Glomerular visceral epithelial cell (primary cell): ENCODE results near the gene IL12B.
"Not testable (repeated sequence)": the region's sequence is repeated elsewhere in the genome, so short reads cannot be mapped to it uniquely, and the experiment has no call there.

Experiments
- DNase-seq: peaks from one replicate; pipeline ENCODE4 v3.0.0-alpha.2; 2016; ENCODE audit errors: extremely low spot score

Gene IL12B

DNA sequence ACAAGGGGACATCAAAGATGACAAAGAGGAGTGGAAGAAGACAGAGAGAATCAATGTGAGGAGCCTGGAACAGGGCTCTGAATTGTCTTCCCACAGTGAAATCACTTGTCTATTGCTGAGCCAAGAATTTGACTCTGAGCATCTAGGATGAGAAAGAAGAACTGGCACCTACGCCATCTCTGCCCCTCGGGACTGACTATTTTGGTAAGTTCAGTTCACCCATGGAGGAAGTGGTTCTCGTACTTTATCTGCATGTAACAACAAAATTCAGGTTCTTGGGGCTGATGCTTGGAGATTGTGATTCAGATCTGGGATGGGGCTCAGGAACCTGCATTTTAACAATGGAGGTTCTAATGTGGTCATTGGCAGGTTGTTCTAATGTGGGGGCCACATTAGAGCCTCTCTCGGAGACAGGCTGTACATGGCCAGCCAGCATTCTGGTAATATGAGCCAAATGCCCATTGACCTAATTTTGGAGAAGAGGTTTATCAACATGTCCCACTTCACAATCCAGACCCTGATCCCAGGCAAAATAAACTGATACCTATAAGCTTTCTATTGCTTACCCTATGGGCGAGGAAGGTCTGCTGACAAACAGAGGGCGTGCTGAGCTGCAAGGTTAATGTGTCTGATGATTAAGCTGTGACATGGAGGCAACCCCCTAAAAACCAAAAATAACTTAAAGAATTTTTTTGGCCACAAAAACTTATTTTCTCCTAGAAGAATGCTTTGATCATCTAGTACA lies 2.7 kb upstream of the IL12B start:
- DNase-seq = no peak

DNA sequence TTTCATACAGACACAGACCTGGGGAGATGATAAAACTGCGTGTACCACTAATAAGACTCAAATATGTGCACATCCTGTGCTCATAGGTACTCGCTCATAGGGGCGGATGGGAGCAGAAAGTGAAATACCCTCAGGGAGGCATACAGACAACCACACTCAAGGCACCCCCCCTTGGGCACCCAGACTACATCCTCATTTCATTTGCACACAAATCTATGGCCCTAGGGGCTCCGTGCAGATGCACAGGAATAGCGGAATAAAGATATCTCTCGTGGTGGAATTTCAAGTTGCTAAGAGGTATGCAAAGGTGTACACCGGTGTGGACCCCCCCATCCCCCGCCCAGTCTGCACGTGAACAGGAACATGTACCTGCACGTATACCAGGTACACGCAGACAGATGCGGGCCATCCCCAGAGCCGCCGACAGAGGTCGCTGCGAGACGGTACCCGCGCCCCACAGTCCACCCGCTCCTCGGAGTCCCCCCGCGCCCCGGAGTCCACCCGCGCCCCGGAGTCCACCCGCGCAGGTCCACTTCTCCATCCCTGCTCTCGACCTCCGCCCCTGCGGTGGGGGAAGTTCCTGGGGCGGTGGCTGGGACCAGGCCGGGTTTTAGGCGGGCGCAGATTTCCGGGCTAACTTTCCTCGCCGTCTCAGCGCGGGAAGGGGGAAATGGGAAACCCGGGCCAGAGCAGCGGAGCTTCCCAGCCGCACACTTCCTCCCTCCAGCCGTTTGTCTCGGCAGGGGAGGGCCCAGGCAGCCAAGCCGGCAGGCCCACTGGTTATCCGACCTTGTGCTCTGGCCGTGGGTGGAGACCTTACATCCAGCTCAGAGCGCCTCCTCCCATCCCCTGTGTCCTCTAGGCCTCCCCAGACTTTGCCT lies 1.0 kb upstream of the IL12B start:
- peak; percentile 46 for DNase-seq

DNA sequence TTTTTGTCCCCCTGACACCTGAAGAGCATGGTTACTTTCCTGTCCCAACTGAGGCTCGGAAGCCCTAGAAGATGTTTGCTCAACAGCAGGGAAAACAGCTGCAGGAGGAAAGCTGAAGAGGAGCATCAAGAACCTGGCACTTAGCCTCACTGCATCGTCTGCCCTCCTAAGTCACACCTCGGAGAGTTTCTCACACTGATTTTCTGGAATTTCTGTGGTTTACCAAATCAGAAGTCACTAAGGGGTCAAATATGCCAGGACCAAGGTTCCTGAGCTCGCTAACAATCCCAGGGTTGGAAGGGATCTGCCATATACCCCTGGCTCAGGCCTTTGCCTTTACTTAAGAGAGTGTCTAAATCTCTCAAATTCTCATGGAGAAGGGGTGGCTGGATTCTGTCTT lies 5.3 kb downstream of the IL12B start:
- DNase-seq = peak; percentile 86

DNA sequence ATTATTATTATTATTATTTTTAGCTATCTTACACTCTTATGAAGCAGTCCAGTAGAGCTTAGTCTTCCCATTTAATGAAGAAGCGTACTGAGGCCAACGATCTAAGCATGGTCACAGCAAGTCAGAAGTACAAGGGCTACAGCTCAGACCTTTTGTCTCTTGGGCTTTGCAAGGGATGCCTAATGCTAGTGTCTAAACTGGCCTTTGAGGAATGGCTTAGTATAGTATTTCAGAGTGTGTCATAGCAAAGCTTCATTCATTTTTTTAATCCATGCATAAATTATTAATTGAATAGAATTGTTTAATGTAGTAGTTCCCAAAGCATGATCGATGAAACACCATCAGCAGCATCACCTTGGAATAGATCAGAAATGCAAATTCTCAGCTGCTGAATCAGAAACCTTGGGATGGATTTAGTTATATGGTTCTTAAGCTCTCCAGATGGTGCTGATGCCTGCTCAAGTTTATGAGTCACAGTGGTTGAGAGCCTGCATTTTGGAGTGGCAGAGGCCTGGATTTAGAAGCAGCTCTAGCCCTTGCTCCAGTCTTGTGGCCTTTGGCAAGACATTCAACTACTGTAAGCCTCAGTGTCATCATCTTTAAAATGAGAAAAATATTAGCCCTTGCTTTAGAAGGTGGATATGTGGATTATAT lies 6.1 kb downstream of the IL12B start:
- DNase-seq = peak; percentile 77

DNA sequence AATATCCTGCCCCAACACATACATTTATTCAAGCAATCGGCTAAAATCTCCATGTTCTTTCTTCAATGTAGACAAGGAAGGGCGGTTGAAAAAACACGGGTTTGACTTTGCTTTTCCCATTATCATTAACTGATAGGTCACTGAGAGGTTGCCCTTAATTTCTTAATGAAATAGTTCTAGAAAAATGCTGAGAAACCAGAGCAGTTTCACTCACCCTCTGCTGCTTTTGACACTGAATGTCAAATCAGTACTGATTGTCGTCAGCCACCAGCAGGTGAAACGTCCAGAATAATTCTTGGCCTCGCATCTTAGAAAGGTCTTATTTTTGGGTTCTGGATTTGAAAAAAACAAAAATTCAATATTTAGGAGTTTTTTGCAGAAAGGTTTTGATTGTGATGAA lies 8.1 kb downstream of the IL12B start:
- DNase-seq = no peak

DNA sequence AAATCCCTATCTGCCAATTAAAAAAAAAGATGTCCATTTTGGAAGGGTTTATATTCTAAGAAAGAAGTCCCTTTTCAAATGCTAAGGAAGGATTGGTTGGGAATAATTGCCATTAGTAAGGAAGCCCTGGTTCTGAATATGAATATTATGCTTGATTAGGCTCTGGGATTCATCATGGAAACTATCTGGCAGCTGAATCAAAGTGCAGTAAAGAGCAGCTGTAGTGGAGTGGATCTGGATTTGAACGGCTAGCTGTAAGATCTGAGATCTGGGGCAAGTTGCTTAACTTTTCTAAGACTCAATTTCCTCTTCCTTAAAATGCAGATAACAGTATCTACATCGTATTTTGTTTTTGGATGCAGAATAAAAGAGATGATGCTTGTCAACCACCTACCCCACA lies 10.5 kb downstream of the IL12B start:
- DNase-seq = no peak

DNA sequence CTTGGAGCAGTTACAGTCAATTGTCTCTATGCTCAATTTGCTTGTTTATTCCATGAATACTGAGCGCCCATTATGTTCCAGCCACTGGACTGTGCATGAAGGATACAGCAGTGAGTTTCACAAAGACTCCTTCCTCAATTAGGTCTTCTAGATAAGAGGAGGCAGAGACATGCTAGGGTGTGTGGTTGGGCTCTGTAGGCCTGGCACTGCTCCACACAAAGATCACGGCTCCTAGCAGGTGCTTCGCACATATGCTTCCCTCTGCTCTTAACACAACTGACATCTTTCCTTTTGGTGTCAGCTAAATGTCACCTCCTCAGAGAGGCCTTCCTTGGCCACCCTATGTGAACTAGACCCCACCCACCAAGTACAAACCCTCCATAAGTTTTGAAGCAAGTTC lies 10.9 kb downstream of the IL12B start:
- no peak for DNase-seq

DNA sequence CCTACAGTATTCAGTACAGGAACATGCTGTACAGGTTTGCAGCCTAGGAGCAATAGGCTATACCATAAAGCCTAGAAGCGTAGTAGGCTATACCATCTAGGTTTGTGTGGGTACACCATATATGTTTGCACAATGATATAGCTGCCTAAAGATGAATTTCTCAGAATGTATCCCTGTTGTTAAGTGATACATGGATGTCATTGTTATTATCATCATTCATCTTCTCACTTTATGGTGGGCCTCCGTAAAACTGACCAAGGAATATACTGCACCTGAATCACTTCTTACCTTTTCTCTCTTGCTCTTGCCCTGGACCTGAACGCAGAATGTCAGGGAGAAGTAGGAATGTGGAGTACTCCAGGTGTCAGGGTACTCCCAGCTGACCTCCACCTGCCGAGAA lies 11.8 kb downstream of the IL12B start:
- DNase-seq = no peak

DNA sequence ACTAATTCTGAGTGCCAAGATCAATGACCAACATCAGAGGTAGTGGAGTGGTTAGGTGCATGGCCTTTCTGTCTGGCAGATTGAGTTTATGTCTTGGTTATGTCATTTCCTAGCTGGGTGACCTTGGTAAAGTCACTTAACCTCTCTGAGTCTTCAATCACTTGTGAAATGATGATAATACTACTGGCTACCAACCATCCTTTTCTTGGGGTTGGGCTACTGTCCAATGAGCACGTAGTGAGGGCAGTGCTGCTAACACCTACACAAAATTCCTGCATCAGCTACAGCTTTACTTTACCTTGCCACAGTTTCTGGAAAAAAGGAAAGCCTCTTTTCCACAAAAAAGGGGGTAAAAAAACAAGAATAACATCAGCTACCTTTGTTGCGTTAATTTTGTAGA lies 12.4 kb downstream of the IL12B start:
- DNase-seq = no peak

DNA sequence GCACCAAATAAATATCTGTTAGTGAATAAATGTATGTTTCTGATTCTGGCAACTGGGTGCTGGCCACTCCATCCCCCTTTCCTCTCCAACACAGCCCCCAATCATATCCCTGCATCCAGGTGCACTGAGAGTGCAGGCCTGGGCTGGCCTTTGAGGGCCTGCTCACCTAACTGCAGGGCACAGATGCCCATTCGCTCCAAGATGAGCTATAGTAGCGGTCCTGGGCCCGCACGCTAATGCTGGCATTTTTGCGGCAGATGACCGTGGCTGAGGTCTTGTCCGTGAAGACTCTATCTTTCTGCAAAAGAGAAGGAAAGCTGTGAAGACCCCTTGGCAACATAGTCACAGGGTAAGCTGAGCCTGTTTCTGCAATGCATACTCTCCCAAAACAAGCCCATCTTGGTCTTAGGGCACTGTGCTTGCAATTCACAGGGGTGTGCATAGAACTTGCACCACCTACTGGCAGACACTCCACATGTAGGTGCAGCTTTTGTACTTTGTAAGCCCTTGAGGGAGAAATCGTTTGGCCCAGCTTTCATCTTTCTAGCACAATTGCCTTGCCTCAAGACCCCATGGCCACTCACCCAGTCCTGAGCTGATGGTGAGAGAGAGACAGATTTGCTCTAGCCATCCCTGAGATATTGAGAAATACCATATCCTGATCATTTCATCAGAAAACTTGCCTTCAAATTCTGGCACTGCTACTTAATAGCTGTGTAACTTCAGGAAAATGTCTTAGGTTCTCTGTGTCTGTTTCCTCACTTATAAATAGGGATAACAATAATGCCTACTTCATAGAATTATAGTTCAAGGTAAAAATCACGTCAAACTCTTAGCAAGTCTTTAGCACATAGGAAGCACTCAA lies 13.5 kb downstream of the IL12B start:
- DNase-seq = peak; percentile 41

DNA sequence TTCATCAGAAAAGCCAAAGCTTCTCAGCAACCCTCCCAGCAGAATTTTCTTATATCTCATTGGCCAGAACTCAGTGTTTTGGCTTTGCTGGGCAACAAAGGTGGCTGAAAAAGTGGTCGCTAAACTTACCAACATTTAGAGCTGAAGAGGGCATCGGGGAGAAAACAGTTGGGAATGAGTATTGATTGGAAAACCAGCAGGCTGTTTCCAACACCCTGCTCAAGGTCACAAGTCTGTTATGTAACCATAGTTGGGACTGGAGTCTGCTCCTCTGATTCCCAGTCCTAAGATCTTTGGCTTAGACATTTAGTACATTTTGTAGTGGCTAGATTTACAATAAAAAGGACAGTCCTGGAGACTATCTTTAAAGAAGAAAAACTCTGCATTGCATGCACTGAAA lies 17.1 kb downstream of the IL12B start:
- no peak for DNase-seq

DNA sequence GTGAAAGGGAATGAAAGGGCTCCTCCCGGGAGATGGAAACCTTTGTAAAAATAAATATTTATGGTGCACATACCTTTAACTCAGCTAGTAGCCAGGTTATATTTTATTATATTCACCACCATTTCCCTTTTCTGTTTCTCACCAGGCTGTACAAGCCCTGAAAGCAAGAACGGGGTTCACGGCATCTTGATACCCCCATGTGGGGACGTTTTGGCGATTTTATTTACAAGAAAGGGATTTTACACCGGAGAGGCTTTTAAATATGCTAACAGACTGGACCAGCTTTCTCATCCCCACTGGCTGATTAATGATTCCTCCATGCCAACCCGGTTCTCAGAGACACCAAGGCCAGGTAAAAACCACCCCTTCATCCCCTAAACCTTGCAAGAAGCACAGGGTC lies 19.2 kb downstream of the IL12B start:
- no peak for DNase-seq

DNA sequence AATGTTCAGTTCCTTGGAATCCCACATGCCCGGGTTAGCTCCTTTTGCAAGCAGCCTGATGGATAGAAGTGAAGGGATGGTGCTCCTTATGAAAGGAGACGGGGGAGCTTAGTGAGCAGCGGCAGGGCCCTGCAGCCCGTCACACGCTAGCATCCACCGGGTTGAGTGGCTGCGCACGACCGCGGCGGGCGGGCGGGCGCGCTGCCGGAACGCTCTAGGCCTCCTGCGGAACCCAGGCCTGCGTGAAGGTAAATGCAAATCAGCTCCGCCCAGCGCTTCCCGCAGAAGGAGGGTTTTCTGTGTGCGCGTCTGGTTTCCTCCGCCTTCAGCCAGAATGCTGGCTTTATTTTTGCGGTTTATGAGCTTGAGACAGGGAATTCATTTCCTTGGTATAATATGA lies 19.8 kb downstream of the IL12B start:
- DNase-seq = peak; percentile 30

DNA sequence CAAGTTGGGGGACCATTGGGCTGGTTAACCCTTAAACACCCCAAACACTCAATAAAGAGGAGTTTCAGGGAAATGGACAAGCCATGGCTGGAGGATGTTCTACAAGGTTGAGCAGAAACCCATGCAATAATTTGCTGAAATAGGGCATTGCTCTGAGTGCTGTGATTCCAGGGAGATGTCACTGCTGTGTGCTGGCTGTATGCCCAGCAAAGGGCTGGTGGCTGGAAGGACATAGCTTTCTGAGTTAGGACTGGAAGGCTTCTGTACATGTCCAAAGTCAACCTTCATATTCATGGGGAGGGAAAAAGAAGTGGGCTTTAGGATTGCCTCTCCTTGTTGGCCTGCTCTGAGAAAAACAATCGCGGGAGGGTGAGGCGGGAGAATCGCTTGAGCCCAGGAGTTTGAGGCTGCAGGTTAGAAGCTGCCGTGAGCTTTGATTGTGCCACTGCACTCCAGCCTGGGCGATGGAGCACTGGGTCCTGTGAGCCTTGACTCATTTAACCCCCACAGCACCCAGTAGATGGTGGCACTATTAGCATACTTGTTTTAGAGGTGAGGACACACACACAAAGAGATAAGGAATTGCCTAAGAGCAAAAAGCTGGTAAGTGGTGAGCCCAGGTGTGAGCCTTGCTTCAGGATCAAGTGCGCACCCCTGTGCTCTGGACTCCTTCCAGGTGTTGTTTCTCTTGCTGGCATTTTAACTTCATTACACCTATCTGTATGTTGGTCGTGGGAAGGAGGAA lies 20.4 kb downstream of the IL12B start:
- no peak for DNase-seq

DNA sequence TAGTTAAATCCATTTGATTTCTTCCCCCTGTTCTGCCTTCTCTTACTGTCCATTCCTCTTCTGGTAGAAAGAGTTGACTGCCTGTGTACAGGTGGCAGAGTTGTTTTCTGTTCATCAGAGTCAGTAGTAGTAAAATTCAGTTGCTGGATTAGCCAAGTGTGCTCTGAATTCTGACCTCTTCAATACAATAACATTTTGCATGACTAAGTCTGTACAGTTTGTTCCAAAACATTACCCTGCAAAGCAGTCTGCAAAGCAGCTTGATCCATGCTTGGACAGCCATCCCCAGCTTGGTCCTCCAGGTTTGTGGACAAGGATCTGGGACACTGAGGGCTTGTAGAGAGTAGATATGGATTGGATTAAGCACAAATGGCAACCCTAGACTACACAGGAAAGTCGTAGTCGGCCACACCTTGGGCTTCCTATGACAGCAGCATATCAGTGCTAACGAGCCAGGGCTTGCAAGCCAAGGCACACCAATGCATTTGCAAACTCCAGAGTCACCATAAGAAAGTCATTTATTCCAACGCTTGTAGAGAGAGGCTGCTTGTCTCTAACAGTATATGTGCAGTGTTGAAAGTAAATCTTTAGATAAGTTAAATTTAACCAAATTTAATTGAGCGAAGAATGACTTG lies 25.2 kb downstream of the IL12B start:
- DNase-seq = no peak

DNA sequence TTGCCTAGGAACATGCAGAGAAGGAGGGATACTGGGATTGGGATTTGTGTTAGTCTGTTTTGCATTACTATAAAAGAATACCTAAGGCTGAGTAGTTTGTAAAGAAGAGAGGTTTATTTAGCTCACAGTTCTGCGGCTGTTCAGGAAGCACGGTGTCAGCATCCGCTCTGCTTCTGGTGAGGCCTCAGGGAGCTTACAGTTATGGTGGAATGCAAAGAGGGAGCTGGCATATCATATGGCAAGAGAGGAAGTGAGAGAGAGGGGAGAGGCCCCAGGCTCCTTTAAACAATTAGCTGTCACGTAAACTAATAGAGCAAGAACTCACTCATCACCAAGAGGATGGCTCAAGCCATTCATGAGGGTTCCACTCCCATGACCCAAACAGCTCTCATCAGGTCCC lies 27.0 kb downstream of the IL12B start:
- DNase-seq = no peak

DNA sequence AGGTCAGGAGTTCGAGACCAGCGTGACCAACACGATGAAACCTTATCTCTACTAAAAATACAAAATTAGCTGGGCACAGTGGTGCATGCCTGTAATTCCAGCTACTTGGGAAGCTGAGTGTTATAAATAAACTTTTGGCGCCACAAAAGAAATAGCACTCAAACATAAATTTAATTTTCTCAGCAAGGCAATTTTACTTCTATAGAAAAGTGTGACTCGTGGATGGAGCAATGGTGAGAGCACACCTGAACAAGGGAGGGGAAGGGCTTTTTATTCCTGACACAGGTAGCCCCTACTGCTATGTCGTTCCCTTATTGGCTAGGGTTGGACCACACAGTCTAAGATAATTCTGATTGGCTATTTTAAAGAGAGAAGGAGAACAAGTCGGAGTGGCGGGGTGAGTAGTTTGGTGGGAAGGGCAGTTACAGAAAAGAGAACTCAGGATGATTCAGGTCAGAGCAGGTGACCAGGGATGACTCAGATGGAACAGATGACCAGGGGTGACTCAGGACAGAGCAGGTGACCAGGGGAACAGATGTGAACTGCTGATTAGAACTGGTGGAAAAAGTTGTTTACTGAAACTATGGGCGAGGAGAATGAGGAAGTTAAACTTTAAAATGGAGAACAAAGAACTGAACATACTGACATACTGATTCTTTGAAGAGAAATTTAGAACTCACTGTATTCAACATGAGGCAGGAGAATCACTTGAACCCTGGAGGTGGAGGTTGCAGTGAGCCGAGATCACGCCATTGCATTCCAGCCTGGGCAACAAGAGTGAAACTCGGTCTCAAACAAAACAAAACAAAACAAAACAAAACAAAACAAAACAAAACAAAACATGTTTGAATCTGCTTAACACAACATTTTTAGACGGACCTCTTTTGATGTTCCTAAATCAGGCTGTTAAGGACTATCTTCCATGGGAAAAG lies 28.1 kb downstream of the IL12B start:
- not testable (repeated sequence) for DNase-seq

DNA sequence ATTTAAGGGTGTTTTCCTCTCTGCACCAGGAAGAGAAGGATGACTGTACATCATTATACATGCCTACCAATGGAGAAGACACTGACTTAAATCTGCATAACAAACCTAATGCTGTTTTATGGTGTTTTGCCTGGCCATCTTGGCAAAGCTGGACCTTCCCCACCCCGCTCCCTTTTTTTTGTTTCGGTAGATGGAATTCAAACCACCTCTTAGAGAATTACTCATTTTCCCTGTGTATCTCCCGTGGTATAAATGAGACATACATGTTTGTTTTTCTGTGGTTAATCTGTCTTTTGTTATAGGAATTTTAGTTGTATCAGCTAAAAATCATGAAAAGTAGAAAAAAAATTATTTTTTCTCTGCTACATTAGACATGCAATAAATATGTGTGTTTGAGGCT lies 28.8 kb downstream of the IL12B start:
- DNase-seq = no peak

DNA sequence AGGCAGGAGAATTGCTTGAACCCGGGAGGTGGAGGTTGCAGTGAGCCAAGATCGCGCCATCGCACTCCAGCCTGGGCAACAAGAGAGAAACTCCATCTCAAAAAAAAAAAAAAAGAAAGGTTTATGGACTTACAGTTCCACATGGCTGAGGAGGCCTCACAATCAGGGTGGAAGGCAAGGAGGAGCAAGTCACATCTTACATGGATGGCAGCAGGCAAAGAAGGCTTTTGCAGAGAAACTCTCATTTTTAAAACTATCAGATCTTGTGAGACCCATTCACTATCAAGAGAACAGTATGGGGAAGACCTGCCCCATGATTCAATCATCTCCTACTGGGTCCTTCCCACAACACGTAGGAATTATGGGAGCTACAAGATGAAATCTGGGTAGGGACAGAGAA lies 33.0 kb downstream of the IL12B start:
- DNase-seq = not testable (repeated sequence)
